H9 (cell line): Measurements from ENCODE around the gene BPIFB6. TPM values are rescaled to one million over a fixed set of nuclear protein-coding genes. Genes with fewer than 3 reads are reported as not detected.

Source experiments
- DNase-seq: peaks from one replicate; pipeline ENCODE4 v3.0.0-alpha.2; 2017
- H2AFZ ChIP-seq: one replicate; pipeline ENCODE4 v1.6.1; 2013; ENCODE audit warnings: mild to moderate bottlenecking, low read length, control low read depth, moderate library complexity
- H2AK5ac ChIP-seq: 2 replicates; pipeline ENCODE4 v1.6.1; 2013; ENCODE audit warnings: low read length, control low read depth, mixed read lengths; ENCODE audit not compliant: insufficient read length
- H2BK120ac ChIP-seq: one replicate; pipeline ENCODE4 v1.6.1; 2013; ENCODE audit warnings: low read depth, mild to moderate bottlenecking, low read length, control low read depth, inconsistent platforms; ENCODE audit not compliant: poor library complexity, severe bottlenecking
- H2BK12ac ChIP-seq: 2 replicates; pipeline ENCODE4 v1.6.1; 2013; ENCODE audit warnings: low read length, control low read depth, mixed read lengths, low read depth; ENCODE audit not compliant: insufficient read length
- H2BK15ac ChIP-seq: 2 replicates; pipeline ENCODE4 v1.6.1; 2013; ENCODE audit warnings: low read depth, low read length, control low read depth
- H2BK20ac ChIP-seq: one replicate; pipeline ENCODE4 v1.6.1; 2013; ENCODE audit warnings: low read depth, mild to moderate bottlenecking, low read length, control low read depth, inconsistent platforms; ENCODE audit not compliant: poor library complexity, severe bottlenecking
- H2BK5ac ChIP-seq: 2 replicates; pipeline ENCODE4 v1.6.1; 2013; ENCODE audit warnings: low read length, control low read depth, mixed read lengths; ENCODE audit not compliant: insufficient read length
- H3K14ac ChIP-seq: 2 replicates; pipeline ENCODE4 v1.6.1; 2013; ENCODE audit warnings: low read length, control low read depth; ENCODE audit not compliant: insufficient read depth
- H3K18ac ChIP-seq: 2 replicates; pipeline ENCODE4 v1.6.1; 2013; ENCODE audit warnings: low read depth, mild to moderate bottlenecking, mixed read lengths, low read length, control low read depth; ENCODE audit not compliant: insufficient read length
- H3K23ac ChIP-seq: 2 replicates; pipeline ENCODE4 v1.6.1; 2013; ENCODE audit warnings: low read length, control low read depth, mixed read lengths, low read depth; ENCODE audit not compliant: insufficient read length
- H3K23me2 ChIP-seq: 2 replicates; pipeline ENCODE4 v1.6.1; 2013; ENCODE audit warnings: low read depth, mild to moderate bottlenecking, mixed read lengths, low read length, control low read depth; ENCODE audit not compliant: insufficient read length, poor library complexity, severe bottlenecking
- H3K27ac ChIP-seq: 2 replicates; pipeline ENCODE4 v1.5.1; 2013; ENCODE audit warnings: low read length, control low read depth, mixed read lengths, low read depth; ENCODE audit not compliant: insufficient read length
- H3K27me3 ChIP-seq: 2 replicates; pipeline ENCODE4 v1.6.1; 2013; ENCODE audit warnings: low read length, control low read depth, inconsistent platforms; ENCODE audit not compliant: insufficient read depth
- H3K4ac ChIP-seq: 2 replicates; pipeline ENCODE4 v1.6.1; 2013; ENCODE audit warnings: low read depth, mild to moderate bottlenecking, control low read depth, inconsistent platforms, low read length, moderate library complexity
- H3K4me1 ChIP-seq: 2 replicates; pipeline ENCODE4 v1.6.1; 2013; ENCODE audit warnings: low read length, control low read depth, inconsistent platforms; ENCODE audit not compliant: insufficient read depth
- H3K4me2 ChIP-seq: 2 replicates; pipeline ENCODE4 v1.6.1; 2013; ENCODE audit warnings: low read length, control low read depth, mixed read lengths; ENCODE audit not compliant: insufficient read length, insufficient read depth
- H3K56ac ChIP-seq: 2 replicates; pipeline ENCODE4 v1.6.1; 2013; ENCODE audit warnings: low read depth, mild to moderate bottlenecking, mixed read lengths, low read length, control low read depth; ENCODE audit not compliant: insufficient read length
- H3K79me1 ChIP-seq: 2 replicates; pipeline ENCODE4 v1.6.1; 2013; ENCODE audit warnings: low read depth, mild to moderate bottlenecking, moderate library complexity, low read length, control low read depth, inconsistent platforms; ENCODE audit not compliant: insufficient read depth, poor library complexity, severe bottlenecking
- H3K79me2 ChIP-seq: 2 replicates; pipeline ENCODE4 v1.6.1; 2013; ENCODE audit warnings: low read length, control low read depth, inconsistent platforms; ENCODE audit not compliant: insufficient read depth
- H3K9ac ChIP-seq: 2 replicates; pipeline ENCODE4 v1.6.1; 2013; ENCODE audit warnings: low read length, control low read depth, mixed read lengths; ENCODE audit not compliant: insufficient read length; ENCODE audit errors: extremely low read depth
- H3K9me3 ChIP-seq: one replicate; pipeline ENCODE4 v1.6.1; 2013; ENCODE audit warnings: low read depth, low read length, inconsistent platforms; ENCODE audit not compliant: control insufficient read depth
- H3T11ph ChIP-seq: one replicate; pipeline ENCODE4 v1.6.1; 2013; ENCODE audit warnings: mild to moderate bottlenecking, low read length, control low read depth, inconsistent platforms
- H4K20me1 ChIP-seq: one replicate; pipeline ENCODE4 v1.6.1; 2013; ENCODE audit not compliant: control insufficient read depth, insufficient read length, insufficient read depth
- H4K5ac ChIP-seq: 2 replicates; pipeline ENCODE4 v1.6.1; 2013; ENCODE audit warnings: low read depth, mild to moderate bottlenecking, mixed read lengths, low read length, control low read depth; ENCODE audit not compliant: insufficient read length
- H4K8ac ChIP-seq: replicated peaks from 2 replicates; pipeline ENCODE4 v1.6.1; 2013; ENCODE audit warnings: low read length, control low read depth, mixed read lengths, low read depth; ENCODE audit not compliant: insufficient read length
- H4K91ac ChIP-seq: 2 replicates; pipeline ENCODE4 v1.6.1; 2013; ENCODE audit warnings: low read depth, mild to moderate bottlenecking, moderate library complexity, mixed read lengths, low read length, control low read depth; ENCODE audit not compliant: insufficient read length
- H3K27ac Mint-ChIP-seq, 3 experiments: 2 replicates in 2 of 3; 3 replicates in 1 of 3; pipeline ENCODE4 v1.8.0; 2020 to 2021; ENCODE audit warnings: mixed read lengths in 3 of 3, mild to moderate bottlenecking in 1 of 3, moderate library complexity in 1 of 3
- H3K27me3 Mint-ChIP-seq: 2 replicates; pipeline ENCODE4 v1.8.0; 2021; ENCODE audit warnings: low read depth, mild to moderate bottlenecking, moderate library complexity, mixed read lengths
- H3K36me3 Mint-ChIP-seq, 3 experiments: 2 replicates in 2 of 3; 3 replicates in 1 of 3; pipeline ENCODE4 v1.8.0; 2020 to 2021; ENCODE audit warnings: low read depth in 3 of 3, mixed read lengths in 3 of 3; ENCODE audit not compliant: insufficient read depth in 1 of 3
- H3K4me1 Mint-ChIP-seq, 2 experiments: 2 replicates each; pipeline ENCODE4 v1.8.0; 2020; ENCODE audit warnings: mixed read lengths in 2 of 2
- H3K4me3 Mint-ChIP-seq, 2 experiments: 2 replicates in 1 of 2; 3 replicates in 1 of 2; pipeline ENCODE4 v1.8.0; 2020 to 2021; ENCODE audit warnings: mild to moderate bottlenecking in 2 of 2, mixed read lengths in 2 of 2, moderate library complexity in 1 of 2
- H3K9me3 Mint-ChIP-seq, 2 experiments: 2 replicates in 1 of 2; 3 replicates in 1 of 2; pipeline ENCODE4 v1.8.0; 2020; ENCODE audit warnings: mild to moderate bottlenecking in 2 of 2, mixed read lengths in 2 of 2, moderate library complexity in 1 of 2
- WGBS: extraction: QIAGEN DNeasy Blood & Tissue Kit; methylation state at CpG from one replicate; pipeline ENCODE4 v1.1.7; 2013; ENCODE audit warnings: missing lambda C conversion rate, low lambda C conversion rate, mixed read lengths; ENCODE audit not compliant: insufficient read length; ENCODE audit errors: extremely low coverage; 5-methylcytosine and 5-hydroxymethylcytosine counted together
- total RNA-seq: library from RNA; stranded (reverse); gene quantifications from 2 replicates; pipeline ENCODE4 v1.2.1, GENCODE V29; 2021
- TF ChIP-seq, protein P1 (sequence below): fragments of 200-600 bp; sonication (generic); conservative IDR thresholded peaks from 3 replicates; pipeline ENCODE4 v1.8.0; 2021; ENCODE audit warnings: antibody characterized with exemption, mild to moderate bottlenecking

Gene BPIFB6
- total RNA-seq, 1 experiment from 2014 or later = not detected

DNA sequence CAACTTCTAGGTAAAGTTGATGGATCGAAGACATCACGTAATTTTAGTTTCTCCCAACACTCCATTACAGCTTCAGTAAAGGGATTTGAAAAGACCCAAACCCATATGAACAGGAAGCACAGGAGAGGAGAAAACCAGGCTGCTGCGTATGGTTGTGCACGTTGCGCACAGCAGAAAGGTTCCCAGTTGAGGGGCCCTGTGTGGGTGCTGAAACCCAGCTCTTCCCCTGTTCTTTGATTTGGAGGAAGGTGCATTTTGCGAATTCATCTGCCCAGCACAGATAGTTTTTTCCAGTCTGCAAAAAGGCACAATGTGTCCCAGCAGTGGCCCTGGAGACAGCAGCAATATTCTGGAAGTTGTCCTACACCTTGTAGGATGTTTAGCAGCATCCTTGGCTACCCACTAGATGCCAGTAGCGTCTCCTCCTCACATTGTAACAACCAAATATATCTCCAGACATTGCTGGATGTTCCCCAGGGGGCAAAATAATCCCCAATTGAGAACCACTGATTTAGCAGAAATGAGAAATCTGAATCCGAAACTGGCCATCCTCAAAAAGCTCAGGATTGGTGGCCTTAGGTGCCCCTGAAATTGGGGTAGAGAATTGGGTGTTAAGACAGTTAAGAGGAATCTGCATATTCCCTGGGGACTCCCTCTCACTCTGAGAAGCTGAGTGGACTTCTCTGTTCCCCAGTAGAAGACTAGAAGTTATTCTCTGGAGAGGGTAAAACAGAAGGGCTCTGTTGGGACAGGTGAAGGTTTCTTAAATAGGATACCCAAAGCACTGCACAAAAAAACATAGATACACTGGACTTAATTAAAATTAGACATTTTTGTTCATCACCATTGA is 39.4 kb upstream of the BPIFB6 start:
- H3K27me3 Mint-ChIP-seq = peaks cover 2% of the 10 kb centered on the region
- TF ChIP-seq, protein P1, sequence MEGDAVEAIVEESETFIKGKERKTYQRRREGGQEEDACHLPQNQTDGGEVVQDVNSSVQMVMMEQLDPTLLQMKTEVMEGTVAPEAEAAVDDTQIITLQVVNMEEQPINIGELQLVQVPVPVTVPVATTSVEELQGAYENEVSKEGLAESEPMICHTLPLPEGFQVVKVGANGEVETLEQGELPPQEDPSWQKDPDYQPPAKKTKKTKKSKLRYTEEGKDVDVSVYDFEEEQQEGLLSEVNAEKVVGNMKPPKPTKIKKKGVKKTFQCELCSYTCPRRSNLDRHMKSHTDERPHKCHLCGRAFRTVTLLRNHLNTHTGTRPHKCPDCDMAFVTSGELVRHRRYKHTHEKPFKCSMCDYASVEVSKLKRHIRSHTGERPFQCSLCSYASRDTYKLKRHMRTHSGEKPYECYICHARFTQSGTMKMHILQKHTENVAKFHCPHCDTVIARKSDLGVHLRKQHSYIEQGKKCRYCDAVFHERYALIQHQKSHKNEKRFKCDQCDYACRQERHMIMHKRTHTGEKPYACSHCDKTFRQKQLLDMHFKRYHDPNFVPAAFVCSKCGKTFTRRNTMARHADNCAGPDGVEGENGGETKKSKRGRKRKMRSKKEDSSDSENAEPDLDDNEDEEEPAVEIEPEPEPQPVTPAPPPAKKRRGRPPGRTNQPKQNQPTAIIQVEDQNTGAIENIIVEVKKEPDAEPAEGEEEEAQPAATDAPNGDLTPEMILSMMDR = no peak
- H3K23ac ChIP-seq = no peak overlapping the region
- WGBS = no CpG with 5 or more reads among the region's 8 CpGs
- no peaks in the 10 kb centered on the region for H4K20me1 ChIP-seq
- H3K18ac ChIP-seq = no peak overlapping the region
- H3K36me3 Mint-ChIP-seq = no peaks in the 10 kb centered on the region
- H3K23me2 ChIP-seq = no peaks in the 10 kb centered on the region
- H4K8ac ChIP-seq = no peak overlapping the region
- H3K14ac ChIP-seq = no peak overlapping the region
- no peaks in the 10 kb centered on the region for H3K79me1 ChIP-seq
- no peak overlapping the region for H3T11ph ChIP-seq
- no peak overlapping the region for H3K4me3 Mint-ChIP-seq
- H3K4ac ChIP-seq = no peak overlapping the region
- H3K4me2 ChIP-seq = no peak overlapping the region
- H2BK15ac ChIP-seq = no peak overlapping the region
- no peaks in the 10 kb centered on the region for H3K4me1 ChIP-seq
- H3K9ac ChIP-seq = no peak overlapping the region
- no peak overlapping the region for H3K27ac Mint-ChIP-seq
- no peak overlapping the region for H2BK12ac ChIP-seq
- no peak overlapping the region for H2BK120ac ChIP-seq
- no peaks in the 10 kb centered on the region for H3K4me1 Mint-ChIP-seq
- H3K9me3 Mint-ChIP-seq = no peaks in the 10 kb centered on the region
- no peak overlapping the region for H4K5ac ChIP-seq
- H3K27me3 ChIP-seq = no peaks in the 10 kb centered on the region
- no peak overlapping the region for H2BK20ac ChIP-seq
- no peaks in the 10 kb centered on the region for H3K79me2 ChIP-seq
- no peak overlapping the region for H2AFZ ChIP-seq
- no peak for DNase-seq
- H2BK5ac ChIP-seq = no peak overlapping the region
- no peak overlapping the region for H3K27ac ChIP-seq
- H2AK5ac ChIP-seq = no peak overlapping the region
- no peaks in the 10 kb centered on the region for H3K9me3 ChIP-seq
- no peak overlapping the region for H3K56ac ChIP-seq
- H4K91ac ChIP-seq = no peak overlapping the region
